Measurements from ENCODE around the gene ZNF487.

DNA sequence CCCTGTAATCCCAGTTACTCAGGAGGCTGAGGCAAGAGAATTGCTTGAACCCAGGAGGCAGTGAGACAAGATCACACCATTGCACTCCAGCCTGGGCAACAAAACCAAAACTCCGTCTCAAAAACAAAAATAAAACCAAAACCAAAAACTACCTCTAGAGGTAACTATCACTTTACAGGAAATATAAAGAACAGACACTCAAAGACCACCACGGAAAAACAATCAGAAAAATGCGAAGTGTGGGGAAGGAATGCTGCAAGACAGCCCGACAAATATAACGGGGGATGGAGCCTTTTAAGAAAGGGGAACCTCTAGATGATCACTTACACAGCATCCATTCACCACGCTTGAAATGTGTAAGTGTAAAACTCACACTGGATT is 32.2 kb upstream of the ZNF487 start:
- TF ChIP-seq POLR2AphosphoS5 (IDR thresholded peaks at IDR 0.05; ENCODE audit: borderline replicate concordance, low read depth, low read length) (no peak), EZH2 (IDR thresholded peaks at IDR 0.05) (no peak)
